Epidermal melanocyte (primary cell): ENCODE data around the gene KBTBD13.
"Not testable (repeated sequence)": the region's sequence is repeated elsewhere in the genome, so short reads cannot be mapped to it uniquely, and the experiment has no call there.

Experiments
- DNase-seq: peaks from one replicate; pipeline ENCODE4 v3.0.0; 2011; ENCODE audit warnings: low spot score; ENCODE audit not compliant: insufficient read length

KBTBD13 gene

DNA sequence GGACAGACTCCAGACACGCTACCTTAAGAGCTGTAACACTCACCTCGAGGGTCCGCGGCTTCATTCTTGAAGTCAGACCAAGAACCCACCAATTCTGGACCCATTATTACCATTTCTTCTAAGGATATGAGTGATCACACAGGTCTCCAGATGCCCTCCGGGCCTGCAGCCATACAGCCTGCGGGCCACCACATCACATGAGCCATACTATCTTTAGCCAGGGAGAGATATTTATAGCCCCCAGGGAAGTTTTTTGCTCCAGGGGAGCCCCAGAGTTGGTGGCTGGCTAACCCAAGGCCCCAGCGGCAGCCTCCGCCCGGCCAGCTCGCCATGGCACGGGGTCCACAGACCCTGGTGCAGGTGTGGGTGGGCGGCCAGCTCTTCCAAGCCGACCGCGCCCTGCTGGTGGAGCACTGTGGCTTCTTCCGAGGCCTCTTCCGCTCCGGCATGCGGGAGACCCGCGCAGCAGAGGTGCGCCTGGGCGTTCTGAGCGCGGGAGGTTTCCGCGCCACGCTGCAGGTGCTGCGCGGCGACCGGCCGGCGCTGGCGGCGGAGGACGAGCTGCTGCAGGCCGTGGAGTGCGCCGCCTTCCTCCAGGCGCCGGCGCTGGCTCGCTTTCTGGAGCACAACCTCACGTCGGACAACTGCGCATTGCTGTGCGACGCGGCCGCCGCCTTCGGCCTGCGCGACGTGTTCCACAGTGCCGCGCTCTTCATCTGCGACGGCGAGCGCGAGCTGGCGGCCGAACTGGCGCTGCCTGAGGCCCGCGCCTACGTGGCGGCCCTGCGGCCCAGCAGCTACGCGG lies at the start of gene KBTBD13:
TSS of gene KBTBD13 (plus strand) at position 261 of the 805 bp plus-strand sequence. CDS start at position 331, 70 bp downstream.
- no peak for DNase-seq

DNA sequence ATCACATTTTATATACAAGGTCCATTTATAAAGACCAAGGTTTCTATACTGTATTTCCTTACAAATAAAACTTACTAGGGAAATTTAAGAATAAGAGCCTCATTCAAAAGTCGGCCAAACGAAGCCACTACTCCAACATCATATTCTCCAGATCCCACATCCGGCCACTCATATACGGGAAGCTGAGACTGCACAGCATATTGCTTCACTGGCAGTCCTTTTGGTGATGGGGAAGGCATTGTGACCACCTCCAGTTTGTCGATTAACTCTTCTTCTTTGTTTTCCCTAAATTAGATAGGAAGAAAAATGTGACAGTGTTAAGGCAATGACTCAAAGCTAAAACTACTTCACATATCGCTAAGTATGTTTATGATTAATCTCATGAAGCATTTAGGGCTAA lies 49.8 kb upstream of the KBTBD13 start:
- DNase-seq = no peak

GRCh38 chr15:65027593-65027992 lies 49.0 kb upstream of the KBTBD13 start:
- DNase-seq = no peak

DNA sequence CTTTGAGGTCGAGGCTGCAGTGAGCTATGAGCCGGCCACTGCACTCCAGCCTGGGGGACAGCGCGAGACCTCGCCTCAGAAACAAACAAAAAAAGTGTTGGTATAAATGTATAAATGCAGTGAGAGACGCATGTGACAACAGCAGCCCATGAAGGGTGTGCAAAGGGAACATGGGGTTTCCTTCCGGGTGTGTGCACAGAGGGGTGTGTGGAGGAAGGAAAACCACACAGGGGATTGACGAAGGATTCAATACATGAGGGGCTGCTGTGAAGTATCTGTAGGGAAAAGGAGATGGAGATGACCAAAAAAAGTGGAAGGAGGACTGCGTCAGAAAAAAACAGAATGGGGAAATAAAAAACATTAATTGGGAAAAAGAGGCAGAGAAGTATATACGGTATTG lies 48.2 kb upstream of the KBTBD13 start:
- DNase-seq = no peak

DNA sequence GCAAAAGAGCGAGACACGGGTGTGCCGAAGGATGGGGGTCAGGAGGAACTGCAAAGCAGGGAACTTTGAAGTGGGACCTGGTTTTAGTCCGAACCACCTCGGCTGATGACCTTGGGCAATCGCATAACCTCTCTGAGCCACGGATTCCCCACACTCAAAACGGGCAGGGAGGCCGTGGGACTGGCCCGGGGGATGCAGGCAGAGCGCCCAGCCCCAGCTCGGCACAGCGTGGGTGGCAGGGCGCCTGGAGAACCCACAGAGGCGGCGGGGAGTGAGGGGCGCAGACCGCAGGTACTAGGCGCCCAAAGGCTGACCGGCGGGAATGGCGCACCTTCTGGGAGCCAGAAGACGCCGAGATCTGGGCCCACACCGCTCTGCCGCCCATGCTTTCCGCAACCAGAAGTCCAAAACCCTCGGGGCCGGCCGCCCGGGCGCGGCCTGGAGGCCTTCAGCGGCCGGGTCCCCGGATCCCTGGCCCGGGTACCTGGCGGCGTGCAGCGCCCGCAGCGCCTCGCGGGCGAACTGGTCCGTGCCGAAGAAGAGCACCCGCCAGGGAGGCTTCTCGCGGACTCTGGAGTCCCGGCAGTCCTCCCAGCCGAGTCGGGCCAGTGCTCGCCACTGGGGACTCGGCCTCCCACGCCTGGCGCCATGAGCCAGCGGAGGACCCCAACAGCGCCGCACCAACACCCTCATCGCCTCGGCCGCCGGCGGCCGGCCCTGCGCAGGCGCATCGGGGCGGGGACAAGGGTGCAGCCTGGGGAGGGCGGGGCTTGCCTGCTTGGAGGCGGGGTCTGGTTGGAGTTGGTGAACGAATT lies 47.4 kb upstream of the KBTBD13 start, which contains the start of gene MTFMT:
TSS of gene MTFMT (minus strand) at position 719 of the 815 bp plus-strand sequence. CDS start at position 693, 26 bp downstream.
- DNase-seq = peak; percentile 85

DNA sequence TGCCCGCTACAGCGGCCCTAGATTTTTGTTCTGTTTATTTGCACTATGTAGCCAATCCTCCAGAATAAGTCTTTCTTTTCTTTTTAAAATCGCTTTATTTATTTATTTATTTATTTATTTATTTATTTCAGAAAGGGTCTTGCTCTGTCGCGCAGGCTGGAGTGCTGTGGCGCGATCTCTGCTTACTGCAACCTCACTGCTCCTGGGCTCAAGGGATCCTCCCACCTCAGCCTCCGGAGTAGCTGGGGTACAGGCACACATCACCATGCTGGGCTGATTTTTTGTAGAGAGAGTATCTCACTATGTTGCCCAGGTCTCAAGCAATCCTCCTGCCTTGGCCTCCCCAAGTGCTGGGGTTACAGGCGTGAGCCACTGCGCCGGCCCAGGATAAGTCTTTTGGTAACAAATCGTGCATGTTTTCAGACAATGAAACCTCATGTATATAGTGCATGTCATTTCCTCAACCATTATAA lies 46.8 kb upstream of the KBTBD13 start:
- no peak for DNase-seq

DNA sequence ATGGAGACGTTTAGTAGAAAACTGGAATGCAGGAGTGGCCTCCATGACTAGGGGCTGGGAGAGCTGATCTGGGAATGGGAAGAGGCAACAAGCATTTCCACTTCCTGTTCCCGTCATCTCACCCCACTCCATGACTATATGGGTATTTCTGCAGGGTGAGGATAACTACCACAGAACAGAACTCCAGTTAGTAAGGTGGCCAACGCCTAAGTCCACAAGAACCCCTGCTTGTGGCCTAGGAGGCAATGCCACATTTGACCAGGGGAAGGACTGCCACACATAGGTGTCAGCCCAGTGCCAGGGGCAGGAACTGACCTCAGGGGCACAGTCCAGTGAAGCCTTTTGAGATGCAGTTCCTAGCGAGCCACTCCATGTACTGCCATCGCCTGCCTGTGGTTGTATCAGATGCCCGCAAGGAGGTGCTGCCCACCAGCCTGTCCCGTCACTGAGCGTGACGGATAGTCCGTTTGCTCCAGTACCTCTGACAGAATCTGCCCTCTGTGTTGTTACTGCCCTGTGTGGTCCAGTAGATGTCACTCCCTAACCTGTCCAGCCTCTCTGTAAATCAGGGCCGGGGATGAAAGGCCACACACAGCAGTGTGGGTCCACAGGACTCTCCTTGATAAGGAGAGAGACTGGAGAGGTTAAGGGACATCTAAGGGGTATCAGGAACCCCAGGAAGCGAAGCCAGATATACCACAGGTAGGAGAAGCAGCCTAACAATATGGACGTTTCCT lies 43.6 kb upstream of the KBTBD13 start:
- no peak for DNase-seq

DNA sequence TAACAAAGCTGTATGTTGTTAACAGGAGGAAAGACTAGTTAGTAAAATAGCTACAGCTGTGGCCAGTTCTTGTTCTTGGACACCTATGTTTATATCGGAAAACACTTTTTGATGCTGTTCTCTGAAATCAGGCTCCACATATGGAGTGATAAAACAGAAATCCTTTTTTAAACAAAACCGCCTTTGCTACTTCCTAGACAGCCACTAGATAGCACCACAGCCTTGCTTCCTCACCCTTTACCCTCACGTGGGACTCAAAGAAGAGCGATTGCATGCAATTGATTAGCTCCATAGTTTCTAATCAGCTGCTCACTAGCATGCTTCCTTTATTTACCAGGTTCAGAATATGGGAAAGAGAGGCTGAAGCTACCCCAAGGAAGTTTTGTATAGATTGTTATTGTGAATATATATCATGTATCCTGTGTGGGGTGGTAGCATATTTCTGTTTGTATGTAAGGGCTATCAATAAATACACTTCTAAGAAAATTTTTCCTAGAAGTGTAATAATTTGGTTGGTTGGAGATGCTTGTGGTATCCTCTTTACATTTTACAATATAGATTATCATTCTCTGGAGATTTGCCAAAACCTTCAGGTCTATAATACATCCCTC lies 42.8 kb upstream of the KBTBD13 start:
- peak; percentile 50 for DNase-seq

- no peak for DNase-seq
These were observed 41.8 kb upstream of the KBTBD13 start for GRCh38 chr15:65034719-65035118.

- DNase-seq = no peak
These were observed 39.2 kb upstream of the KBTBD13 start for GRCh38 chr15:65037309-65037708.

- DNase-seq = no peak
These were observed 38.1 kb upstream of the KBTBD13 start for GRCh38 chr15:65038428-65038827.

- DNase-seq = no peak
These were observed 37.7 kb upstream of the KBTBD13 start for GRCh38 chr15:65038836-65039235.

GRCh38 chr15:65040461-65040860 lies 36.1 kb upstream of the KBTBD13 start:
- no peak for DNase-seq

- DNase-seq = no peak
These were observed 34.8 kb upstream of the KBTBD13 start for GRCh38 chr15:65041787-65042186.

DNA sequence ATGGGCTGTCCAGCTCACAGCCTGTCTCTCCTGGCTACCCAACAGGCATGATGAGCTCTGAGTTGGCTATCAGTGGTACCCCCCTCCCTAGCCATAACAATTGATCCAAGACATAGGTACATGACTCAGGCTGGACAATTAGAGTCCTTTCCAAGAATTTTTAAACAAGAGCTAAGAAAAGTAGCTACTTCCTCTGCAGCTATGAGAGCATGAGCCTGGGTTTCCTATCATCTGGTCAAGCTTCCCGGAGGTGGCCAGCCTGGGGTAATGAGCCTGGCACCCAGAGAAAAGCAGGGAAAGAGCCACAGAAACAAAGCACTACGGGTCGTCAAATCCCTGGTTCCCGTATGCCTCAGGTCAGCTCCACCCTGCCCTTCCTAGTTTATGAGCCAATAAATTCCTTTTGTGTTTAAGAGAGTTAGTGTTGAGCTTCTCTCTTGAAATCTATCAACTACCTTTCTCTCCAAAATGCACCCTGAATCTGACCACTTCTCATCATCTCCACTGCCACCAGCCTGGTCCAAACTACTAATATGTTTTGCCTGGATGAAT lies 33.7 kb upstream of the KBTBD13 start:
- DNase-seq = no peak

GRCh38 chr15:65044218-65044617 lies 32.3 kb upstream of the KBTBD13 start:
- DNase-seq = not testable (repeated sequence)

GRCh38 chr15:65044724-65045481 lies 31.6 kb upstream of the KBTBD13 start, which contains the start of gene SLC51B:
Gene SLC51B (plus strand): TSS chr15:65045387. CDS start chr15:65050005, 4,618 bp downstream.
- no peak for DNase-seq

DNA sequence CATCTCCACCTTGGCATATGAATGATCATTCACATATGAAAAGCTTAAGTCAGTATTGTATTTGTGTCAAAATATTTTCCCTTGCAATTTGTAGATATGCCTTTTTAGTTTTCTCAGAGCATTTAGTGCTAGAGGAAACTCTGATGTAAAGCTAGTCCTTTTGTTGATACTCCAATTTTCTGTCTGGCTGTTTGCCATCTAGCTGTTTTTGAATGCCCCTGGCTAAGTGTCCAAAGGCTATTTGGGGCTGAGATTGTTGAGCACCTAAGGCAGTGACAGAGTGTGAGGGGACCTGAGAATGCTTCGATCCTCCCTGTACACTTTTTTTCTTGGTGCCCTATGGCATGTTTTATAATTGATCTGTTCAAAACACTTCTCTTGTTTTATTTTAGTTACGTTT lies 28.3 kb upstream of the KBTBD13 start:
- DNase-seq = no peak

GRCh38 chr15:65049418-65049840 lies 27.1 kb upstream of the KBTBD13 start:
- peak; percentile 98 for DNase-seq

GRCh38 chr15:65050270-65050669 lies 26.3 kb upstream of the KBTBD13 start:
- no peak for DNase-seq
